SIG-M5 treated with dmso at 0.1 percent for 504 hours (cell line): ENCODE measurements around the gene CETP.
"Not testable (repeated sequence)": the region's sequence is repeated elsewhere in the genome, so short reads cannot be mapped to it uniquely, and the experiment has no call there.

Experiments used
- DNase-seq: peaks from one replicate; lab custom pipeline; 2025; ENCODE audit not compliant: unreplicated experiment; lab: John Stamatoyannopoulos, UW

CETP gene

GRCh38 chr16:56953006-56953405, 8.7 kb upstream of the CETP start:
- DNase-seq = no peak

- DNase-seq = no peak
Observed at GRCh38 chr16:56956076-56956475, 5.7 kb upstream of the CETP start.

GRCh38 chr16:56956756-56957155, 5.0 kb upstream of the CETP start:
- no peak for DNase-seq

- no peak for DNase-seq
Observed at GRCh38 chr16:56960681-56961281, 969 bp upstream of the CETP start.

GRCh38 chr16:56961386-56961785, 364 bp upstream of the CETP start:
- no peak for DNase-seq

GRCh38 chr16:56964243-56965148, 2.7 kb downstream of the CETP start:
- DNase-seq = peak; percentile 51

GRCh38 chr16:56965149-56966092, 3.7 kb downstream of the CETP start:
- no peak for DNase-seq

GRCh38 chr16:56966093-56966475, 4.3 kb downstream of the CETP start:
- DNase-seq = no peak

GRCh38 chr16:56967733-56968132, 6.0 kb downstream of the CETP start:
- no peak for DNase-seq

- DNase-seq = no peak
Observed at GRCh38 chr16:56969769-56970168, 8.0 kb downstream of the CETP start.

- no peak for DNase-seq
Observed at GRCh38 chr16:56970934-56971767, 9.4 kb downstream of the CETP start.

- DNase-seq = no peak
Observed at GRCh38 chr16:56971768-56972043, 10.0 kb downstream of the CETP start.

- no peak for DNase-seq
Observed at GRCh38 chr16:56972403-56973293, 10.9 kb downstream of the CETP start.

- no peak for DNase-seq
Observed at GRCh38 chr16:56973294-56973689, 11.5 kb downstream of the CETP start.

GRCh38 chr16:56973899-56974298, 12.1 kb downstream of the CETP start:
- DNase-seq = not testable (repeated sequence)

GRCh38 chr16:56974549-56975300, 13.0 kb downstream of the CETP start:
- no peak for DNase-seq

GRCh38 chr16:56975714-56976113, 14.0 kb downstream of the CETP start:
- no peak for DNase-seq

GRCh38 chr16:56977216-56977615, 15.5 kb downstream of the CETP start:
- DNase-seq = no peak

GRCh38 chr16:56977823-56978430, 16.2 kb downstream of the CETP start:
- DNase-seq = no peak
